Prostate gland (tissue), 2 donors: ENCODE measurements around the gene CALR.

ENCODE experiments used
- POLR2A ChIP-seq: fragments of 450-650 bp; IDR thresholded peaks from one replicate; pipeline ENCODE4 v1.6.1; 2016; ENCODE audit warnings: antibody characterized with exemption, mild to moderate bottlenecking
- POLR2AphosphoS5 ChIP-seq: sonication (generic); formaldehyde crosslinking; IDR thresholded peaks from one replicate; pipeline ENCODE4 v1.6.1; 2017; ENCODE audit warnings: antibody characterized with exemption
- TF ChIP-seq, protein P1 (sequence below), 4 experiments: fragments of 200-600 bp in 2 of 4; fragments of 450-650 bp in 2 of 4; sonication (generic) in 2 of 4; IDR thresholded peaks; 1 replicate in 3 of 4; 2 replicates in 1 of 4; pipeline ENCODE4 v1.5.1; 2016 to 2019; ENCODE audit warnings: antibody characterized with exemption in 4 of 4, mild to moderate bottlenecking in 2 of 4, moderate library complexity in 2 of 4

DNA sequence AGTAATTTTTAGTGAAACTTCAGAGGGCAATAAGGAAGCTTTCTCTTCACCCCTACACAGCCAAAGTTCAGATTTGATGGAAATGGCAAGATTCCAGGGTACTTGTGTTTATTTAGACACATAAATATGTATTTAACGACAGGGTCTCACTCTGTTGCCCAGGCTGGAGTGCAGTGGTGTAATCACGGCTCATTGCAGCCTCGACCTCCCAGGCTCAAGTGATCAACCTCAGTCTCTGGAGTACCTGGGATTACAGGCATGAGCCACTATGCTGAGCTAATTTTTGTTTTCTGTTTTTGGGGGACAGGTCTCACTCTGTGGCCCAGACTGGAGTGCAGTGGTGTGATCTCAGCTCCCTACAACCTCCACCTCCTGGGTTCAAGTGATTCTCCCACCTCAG lies 17.4 kb upstream of the CALR start:
- TF ChIP-seq, protein P1, sequence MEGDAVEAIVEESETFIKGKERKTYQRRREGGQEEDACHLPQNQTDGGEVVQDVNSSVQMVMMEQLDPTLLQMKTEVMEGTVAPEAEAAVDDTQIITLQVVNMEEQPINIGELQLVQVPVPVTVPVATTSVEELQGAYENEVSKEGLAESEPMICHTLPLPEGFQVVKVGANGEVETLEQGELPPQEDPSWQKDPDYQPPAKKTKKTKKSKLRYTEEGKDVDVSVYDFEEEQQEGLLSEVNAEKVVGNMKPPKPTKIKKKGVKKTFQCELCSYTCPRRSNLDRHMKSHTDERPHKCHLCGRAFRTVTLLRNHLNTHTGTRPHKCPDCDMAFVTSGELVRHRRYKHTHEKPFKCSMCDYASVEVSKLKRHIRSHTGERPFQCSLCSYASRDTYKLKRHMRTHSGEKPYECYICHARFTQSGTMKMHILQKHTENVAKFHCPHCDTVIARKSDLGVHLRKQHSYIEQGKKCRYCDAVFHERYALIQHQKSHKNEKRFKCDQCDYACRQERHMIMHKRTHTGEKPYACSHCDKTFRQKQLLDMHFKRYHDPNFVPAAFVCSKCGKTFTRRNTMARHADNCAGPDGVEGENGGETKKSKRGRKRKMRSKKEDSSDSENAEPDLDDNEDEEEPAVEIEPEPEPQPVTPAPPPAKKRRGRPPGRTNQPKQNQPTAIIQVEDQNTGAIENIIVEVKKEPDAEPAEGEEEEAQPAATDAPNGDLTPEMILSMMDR (IDR thresholded peaks at IDR 0.05): no peak
- TF ChIP-seq POLR2A: no peak
- TF ChIP-seq POLR2AphosphoS5: no peak
